ENCODE data around the gene HOXC11.

- TF ChIP-seq, protein P1, sequence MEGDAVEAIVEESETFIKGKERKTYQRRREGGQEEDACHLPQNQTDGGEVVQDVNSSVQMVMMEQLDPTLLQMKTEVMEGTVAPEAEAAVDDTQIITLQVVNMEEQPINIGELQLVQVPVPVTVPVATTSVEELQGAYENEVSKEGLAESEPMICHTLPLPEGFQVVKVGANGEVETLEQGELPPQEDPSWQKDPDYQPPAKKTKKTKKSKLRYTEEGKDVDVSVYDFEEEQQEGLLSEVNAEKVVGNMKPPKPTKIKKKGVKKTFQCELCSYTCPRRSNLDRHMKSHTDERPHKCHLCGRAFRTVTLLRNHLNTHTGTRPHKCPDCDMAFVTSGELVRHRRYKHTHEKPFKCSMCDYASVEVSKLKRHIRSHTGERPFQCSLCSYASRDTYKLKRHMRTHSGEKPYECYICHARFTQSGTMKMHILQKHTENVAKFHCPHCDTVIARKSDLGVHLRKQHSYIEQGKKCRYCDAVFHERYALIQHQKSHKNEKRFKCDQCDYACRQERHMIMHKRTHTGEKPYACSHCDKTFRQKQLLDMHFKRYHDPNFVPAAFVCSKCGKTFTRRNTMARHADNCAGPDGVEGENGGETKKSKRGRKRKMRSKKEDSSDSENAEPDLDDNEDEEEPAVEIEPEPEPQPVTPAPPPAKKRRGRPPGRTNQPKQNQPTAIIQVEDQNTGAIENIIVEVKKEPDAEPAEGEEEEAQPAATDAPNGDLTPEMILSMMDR (IDR thresholded peaks at IDR 0.05), result no peak
- no peak for TF ChIP-seq POLR2A (IDR thresholded peaks at IDR 0.05)
These were observed 1.2 kb upstream of the HOXC11 start for GRCh38 chr12:53971686-53972085.

Measured in esophagus squamous epithelium (tissue), 4 donors.